Activated CD8-positive, alpha-beta memory T cell treated with anti-CD3 and anti-CD28 coated beads for 36 hours (primary cell): ENCODE measurements around the gene PHLDB3. TPM values are rescaled to one million over a fixed set of nuclear protein-coding genes. Genes with fewer than 3 reads are reported as not detected.
"Not testable (repeated sequence)": the region's sequence is repeated elsewhere in the genome, so short reads cannot be mapped to it uniquely, and the experiment has no call there.

Source experiments
- CTCF ChIA-PET: fragments of 350-600 bp; sonication (Branson Sonifier 250); formaldehyde crosslinking; loops from one replicate; lab custom pipeline; 2021; ENCODE audit warnings: antibody characterized with exemption; lab: Charles Lee
- POLR2A ChIA-PET: fragments of 350-600 bp; sonication (Branson Sonifier 250); formaldehyde crosslinking; loops from one replicate; lab custom pipeline; 2021; ENCODE audit warnings: antibody characterized with exemption; lab: Charles Lee
- total RNA-seq, 2 experiments: library from RNA; stranded (reverse); gene quantifications; one replicate each; pipeline ENCODE4 v1.2.3, GENCODE V29; 2021

PHLDB3 gene
- total RNA-seq, 2 experiments from 2014 or later = 13.4 to 14.5 TPM

- ChIA-PET CTCF (interaction anchor here (1.0 to 1.8 kb wide), 6 partner anchors 13 to 86 kb away, joined by 3 to 7 read pairs (median 4); partner anchors contain the start of gene PHLDB3), POLR2A (interaction anchor here (1.0 to 1.1 kb wide), 3 partner anchors 30 to 234 kb away, joined by 3 to 8 read pairs (median 3); partner anchors contain the start of gene PHLDB3)
Measured at GRCh38 chr19:43533546-43534304, 29.2 kb upstream of the PHLDB3 start.

GRCh38 chr19:43532962-43533545 is 28.5 kb upstream of the PHLDB3 start, which contains the start of gene ZNF575:
Gene ZNF575, plus strand, starts transcription at chr19:43533188. Its CDS starts 1,235 bp downstream, at chr19:43534423.
- ChIA-PET CTCF (interaction anchor here (0.6 to 1.8 kb wide), 8 partner anchors 13 to 199 kb away, joined by 3 to 7 read pairs (median 4); partner anchors contain the start of gene PHLDB3), POLR2A (interaction anchor here (0.6 to 1.1 kb wide), 7 partner anchors 8 to 234 kb away, joined by 3 to 8 read pairs (median 3); partner anchors contain the start of gene PHLDB3)

GRCh38 chr19:43532571-43532961 is 28.0 kb upstream of the PHLDB3 start:
- CTCF ChIA-PET = interaction anchor here (0.6 to 1.8 kb wide), 8 partner anchors 13 to 200 kb away, joined by 3 to 7 read pairs (median 4); partner anchors contain the start of gene PHLDB3

GRCh38 chr19:43527860-43528622 is 23.5 kb upstream of the PHLDB3 start:
- POLR2A ChIA-PET = interaction anchor here (0.6 to 0.7 kb wide), 6 partner anchors 13 to 140 kb away, joined by 3 to 4 read pairs (median 3); no protein-coding TSS in a partner anchor
- CTCF ChIA-PET = interaction anchor here (0.6 to 2.2 kb wide), 14 partner anchors 8 to 1162 kb away, joined by 3 to 8 read pairs (median 3); no protein-coding TSS in a partner anchor

More at GRCh38 chr19:43532571-43532961, 28.0 kb upstream of the PHLDB3 start:
- POLR2A ChIA-PET = interaction anchor here (0.6 to 1.1 kb wide), 6 partner anchors 7 to 235 kb away, joined by 3 to 6 read pairs (median 3); partner anchors contain the start of gene PHLDB3

GRCh38 chr19:43526884-43527859 is 22.6 kb upstream of the PHLDB3 start, which contains the start of gene ETHE1:
Gene ETHE1, minus strand, starts transcription at chr19:43527201. Its CDS starts 24 bp downstream, at chr19:43527177.
- POLR2A ChIA-PET = no interaction called here
- CTCF ChIA-PET = interaction anchor here (0.7 to 5.1 kb wide), 6 partner anchors 9 to 80 kb away, joined by 3 to 34 read pairs (median 4); no protein-coding TSS in a partner anchor

- ChIA-PET CTCF (interaction anchor here (0.9 to 5.1 kb wide), 7 partner anchors 10 to 142 kb away, joined by 3 to 34 read pairs (median 7); partner anchors contain the start of gene ZNF576), POLR2A (interaction anchor here (0.6 kb wide), 1 partner anchor 1663 kb away, joined by 5 read pairs; no protein-coding TSS in a partner anchor)
Measured at GRCh38 chr19:43525836-43526771, 21.6 kb upstream of the PHLDB3 start.

- ChIA-PET POLR2A (interaction anchor here (0.6 to 1.0 kb wide), 4 partner anchors 8 to 71 kb away, joined by 3 read pairs; partner anchors contain the start of genes IRGQ, ZNF575 and ZNF576), CTCF (interaction anchor here (0.7 to 5.1 kb wide), 7 partner anchors 11 to 148 kb away, joined by 3 to 34 read pairs (median 7); partner anchors contain the start of gene ZNF576)
Measured at GRCh38 chr19:43524922-43525835, 20.6 kb upstream of the PHLDB3 start.

- ChIA-PET POLR2A (interaction anchor here (0.6 kb wide), 1 partner anchor 70 kb away, joined by 3 read pairs; no protein-coding TSS in a partner anchor), CTCF (interaction anchor here (2.5 to 5.1 kb wide), 2 partner anchors 76 to 85 kb away, joined by 7 to 34 read pairs; no protein-coding TSS in a partner anchor)
Measured at GRCh38 chr19:43523696-43524095, 19.1 kb upstream of the PHLDB3 start.

GRCh38 chr19:43522929-43523328 is 18.4 kb upstream of the PHLDB3 start:
- POLR2A ChIA-PET = no interaction called here
- CTCF ChIA-PET = interaction anchor here (5.1 kb wide), 1 partner anchor 76 kb away, joined by 34 read pairs; no protein-coding TSS in a partner anchor

GRCh38 chr19:43519436-43520088 is 15.0 kb upstream of the PHLDB3 start:
- ChIA-PET POLR2A (interaction anchor here (0.6 to 0.8 kb wide), 4 partner anchors 56 to 80 kb away, joined by 3 to 5 read pairs (median 4); no protein-coding TSS in a partner anchor), CTCF (interaction anchor here (0.7 to 5.4 kb wide), 23 partner anchors 9 to 150 kb away, joined by 3 to 86 read pairs (median 5); partner anchors contain the start of genes LYPD3, PHLDB3, PLAUR and ZNF575)

- ChIA-PET CTCF (interaction anchor here (0.7 to 5.4 kb wide), 5 partner anchors 14 to 87 kb away, joined by 3 to 86 read pairs (median 3); partner anchors contain the start of gene PHLDB3), POLR2A (no interaction called here)
Measured at GRCh38 chr19:43518051-43518450, 13.5 kb upstream of the PHLDB3 start.

GRCh38 chr19:43512399-43512798 is 7.9 kb upstream of the PHLDB3 start:
- POLR2A ChIA-PET, CTCF ChIA-PET: not testable (repeated sequence)

GRCh38 chr19:43511324-43511723 is 6.8 kb upstream of the PHLDB3 start:
- POLR2A ChIA-PET = interaction anchor here (0.5 kb wide), 1 partner anchor 17 kb away, joined by 3 read pairs; no protein-coding TSS in a partner anchor
- CTCF ChIA-PET = interaction anchor here (1.6 kb wide), 1 partner anchor 9 kb away, joined by 7 read pairs; no protein-coding TSS in a partner anchor

- POLR2A ChIA-PET = interaction anchor here (0.6 kb wide), 1 partner anchor 22 kb away, joined by 3 read pairs; the partner anchor contains the start of gene ZNF575
- CTCF ChIA-PET = interaction anchor here (1.6 kb wide), 1 partner anchor 9 kb away, joined by 7 read pairs; no protein-coding TSS in a partner anchor
Measured at GRCh38 chr19:43510713-43511112, 6.2 kb upstream of the PHLDB3 start.
